ENCODE measurements around the gene THAP6. TPM values are rescaled to one million over a fixed set of nuclear protein-coding genes. Genes with fewer than 3 reads are reported as not detected.
A peak's percentile ranks its signal among the peaks of the same experiment; 100 is the strongest.
"Not testable (repeated sequence)": the region's sequence is repeated elsewhere in the genome, so short reads cannot be mapped to it uniquely, and the experiment has no call there.

THAP6 gene
- total and polyA plus RNA-seq, 2 experiments from 2014 or later: 13.2 to 17.3 TPM

DNA sequence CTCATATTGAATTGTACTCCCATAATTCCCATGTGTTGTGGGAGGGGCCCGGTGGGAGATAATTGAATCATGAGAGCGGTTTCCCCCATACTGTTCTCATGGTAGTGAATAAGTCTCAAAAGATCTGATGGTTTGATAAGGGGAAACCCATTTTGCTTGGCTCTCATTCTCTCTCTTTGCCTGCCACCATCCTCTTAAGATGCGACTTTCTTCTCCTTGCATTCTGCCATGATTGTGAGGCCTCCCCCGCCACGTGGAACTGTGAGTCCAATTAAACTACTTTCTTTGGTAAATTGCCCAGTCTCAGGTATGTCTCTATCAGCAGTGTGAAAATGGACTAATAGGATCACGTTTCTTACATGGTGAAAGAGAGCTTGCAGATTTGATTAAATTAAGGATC is 23.0 kb downstream of the THAP6 start:
- WGBS, 2 experiments (ENCODE audit: low coverage in 1 of 2, low lambda C conversion rate in 2 of 2, missing lambda C conversion rate in 2 of 2): 90 to 92% methylated on average over 6 of the region's 6 CpGs
- H3K79me2 ChIP-seq (ENCODE audit: insufficient read depth); in situ Hi-C loops (cut with MboI): not testable (repeated sequence)

DNA sequence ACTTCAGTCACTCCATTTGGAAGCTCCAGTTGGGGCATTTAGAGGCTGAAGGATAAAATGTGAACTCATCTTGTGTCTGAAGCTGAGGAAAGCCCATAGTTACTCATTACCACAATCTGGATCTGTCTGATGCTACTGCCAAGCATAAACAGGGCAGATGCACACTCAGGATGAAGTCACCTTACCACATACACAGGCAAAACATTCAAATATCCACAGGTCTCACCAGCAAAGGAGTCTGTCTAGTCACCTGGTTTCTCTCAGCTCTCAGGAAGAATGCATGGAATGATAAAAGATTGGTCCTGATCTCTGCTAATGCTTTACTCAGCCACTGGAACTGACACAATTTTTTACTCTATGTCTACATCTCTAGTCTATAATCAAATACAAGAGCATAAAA is 28.6 kb downstream of the THAP6 start:
- H3K27ac ChIP-seq: peak overlapping the region; percentile 51
- H3K27me3 ChIP-seq (replicated peaks; ENCODE audit: insufficient read depth): no peaks in the 10 kb centered on the region
- no peaks in the 10 kb centered on the region for H4K20me1 ChIP-seq (ENCODE audit: insufficient read depth)
- H3F3A ChIP-seq (ENCODE audit: insufficient read depth): peaks cover 27% of the 10 kb centered on the region
- H3K4me2 ChIP-seq (ENCODE audit: unreplicated experiment): no peak overlapping the region
- no peaks in the 10 kb centered on the region for H3K79me2 ChIP-seq (ENCODE audit: insufficient read depth)
- no peaks in the 10 kb centered on the region for H3K9me3 ChIP-seq (ENCODE audit: low read depth)
- TF ChIP-seq EZH2 (IDR thresholded peaks at IDR 0.05; ENCODE audit: insufficient read depth, poor library complexity, severe bottlenecking) (no peak), EZH2phosphoT487 (IDR thresholded peaks at IDR 0.05; ENCODE audit: insufficient read depth, low read depth) (no peak)
- H3K36me3 ChIP-seq (ENCODE audit: low read depth): no peaks in the 10 kb centered on the region
- in situ Hi-C loops (cut with MboI): no loop called here
- H2AFZ ChIP-seq: no peak overlapping the region
- H3K4me3 ChIP-seq: no peak overlapping the region
- H3K4me1 ChIP-seq (ENCODE audit: insufficient read depth): peaks cover 30% of the 10 kb centered on the region
- H3K9me2 ChIP-seq (ENCODE audit: insufficient read depth): no peaks in the 10 kb centered on the region
- peak; percentile 91 for DNase-seq
- no peak overlapping the region for H3K9ac ChIP-seq

More for the DNA sequence above, 23.0 kb downstream of the THAP6 start:
- H3K4me1 ChIP-seq (ENCODE audit: insufficient read depth); DNase-seq; H3K9me2 ChIP-seq (ENCODE audit: insufficient read depth); H2AFZ ChIP-seq; H3K36me3 ChIP-seq (ENCODE audit: low read depth); H3K27ac ChIP-seq; H3F3A ChIP-seq (ENCODE audit: insufficient read depth); H3K27me3 ChIP-seq (replicated peaks; ENCODE audit: insufficient read depth); H3K4me3 ChIP-seq; H3K9ac ChIP-seq; H4K20me1 ChIP-seq (ENCODE audit: insufficient read depth); H3K9me3 ChIP-seq (ENCODE audit: low read depth); H3K4me2 ChIP-seq (ENCODE audit: unreplicated experiment): not testable (repeated sequence)

DNA sequence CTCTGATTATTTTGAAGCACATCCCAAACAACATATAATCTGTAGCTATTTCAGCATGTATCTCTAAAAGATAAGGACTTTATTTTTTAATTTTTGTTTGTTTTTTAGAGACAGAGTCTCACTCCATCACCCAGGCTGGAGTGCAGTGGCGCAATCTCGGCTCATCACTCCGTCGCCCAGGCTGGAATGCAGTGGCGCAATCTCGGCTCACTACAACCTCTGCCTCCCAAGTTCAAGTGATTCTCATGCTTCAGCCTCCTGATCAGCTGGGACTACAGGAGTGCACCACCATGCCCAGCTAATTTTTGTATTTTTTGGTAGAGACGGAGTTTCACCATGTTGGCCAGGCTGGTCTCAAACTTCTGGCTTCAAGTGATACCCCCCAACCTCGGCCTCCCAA is 29.9 kb downstream of the THAP6 start:
- H3K4me3 ChIP-seq; H3K79me2 ChIP-seq (ENCODE audit: insufficient read depth); H3K27me3 ChIP-seq (replicated peaks; ENCODE audit: insufficient read depth); in situ Hi-C loops (cut with MboI); H3K9ac ChIP-seq; H3K36me3 ChIP-seq (ENCODE audit: low read depth); H3K9me3 ChIP-seq (ENCODE audit: low read depth); H2AFZ ChIP-seq; H3K27ac ChIP-seq; H4K20me1 ChIP-seq (ENCODE audit: insufficient read depth); H3K9me2 ChIP-seq (ENCODE audit: insufficient read depth); H3K4me2 ChIP-seq (ENCODE audit: unreplicated experiment); DNase-seq: not testable (repeated sequence)
- 88 to 89% methylated on average over 8 of the region's 8 CpGs for WGBS, 2 experiments (ENCODE audit: low coverage in 1 of 2, low lambda C conversion rate in 2 of 2, missing lambda C conversion rate in 2 of 2)
- H3F3A ChIP-seq (ENCODE audit: insufficient read depth): peaks cover 27% of the 10 kb centered on the region
- peaks cover 30% of the 10 kb centered on the region for H3K4me1 ChIP-seq (ENCODE audit: insufficient read depth)

DNA sequence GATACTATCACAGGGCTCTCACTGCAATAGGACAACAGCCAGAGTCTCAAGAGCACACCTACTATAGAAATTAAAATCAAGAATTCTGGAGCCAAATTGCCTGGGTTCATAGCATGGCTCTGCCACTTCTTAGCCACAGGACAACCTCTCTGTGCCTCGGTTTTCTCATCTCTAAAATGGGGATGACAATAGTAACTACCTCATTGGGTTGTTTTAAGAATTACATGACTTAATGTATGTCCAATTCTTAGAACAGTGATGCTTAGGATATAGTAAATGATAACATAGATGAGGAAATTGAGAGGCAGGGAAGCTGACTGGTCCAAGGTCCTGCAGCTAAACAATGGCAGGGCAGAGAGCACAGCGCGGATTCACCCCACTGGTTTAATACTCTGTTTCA is 30.6 kb downstream of the THAP6 start:
- Histone ChIP-seq H3K9ac (no peak overlapping the region), H3F3A (ENCODE audit: insufficient read depth) (peaks cover 27% of the 10 kb centered on the region), H3K9me2 (ENCODE audit: insufficient read depth) (no peaks in the 10 kb centered on the region), H2AFZ (no peak overlapping the region), H3K27me3 (replicated peaks; ENCODE audit: insufficient read depth) (no peaks in the 10 kb centered on the region), H3K27ac (no peak overlapping the region), H4K20me1 (ENCODE audit: insufficient read depth) (no peaks in the 10 kb centered on the region), H3K9me3 (ENCODE audit: low read depth) (no peaks in the 10 kb centered on the region), H3K4me1 (ENCODE audit: insufficient read depth) (peaks cover 30% of the 10 kb centered on the region), H3K36me3 (ENCODE audit: low read depth) (no peaks in the 10 kb centered on the region), H3K4me2 (ENCODE audit: unreplicated experiment) (no peak overlapping the region), H3K79me2 (ENCODE audit: insufficient read depth) (no peaks in the 10 kb centered on the region), H3K4me3 (no peak overlapping the region)
- no peak for DNase-seq
- no peak for TF ChIP-seq EZH2 (IDR thresholded peaks at IDR 0.05; ENCODE audit: insufficient read depth, poor library complexity, severe bottlenecking)
- no peak for TF ChIP-seq EZH2phosphoT487 (IDR thresholded peaks at IDR 0.05; ENCODE audit: insufficient read depth, low read depth)
- WGBS, 2 experiments (ENCODE audit: low coverage in 1 of 2, low lambda C conversion rate in 2 of 2, missing lambda C conversion rate in 2 of 2): 89 to 99% methylated on average over 3 of the region's 3 CpGs
- in situ Hi-C loops (cut with MboI): no loop called here

DNA sequence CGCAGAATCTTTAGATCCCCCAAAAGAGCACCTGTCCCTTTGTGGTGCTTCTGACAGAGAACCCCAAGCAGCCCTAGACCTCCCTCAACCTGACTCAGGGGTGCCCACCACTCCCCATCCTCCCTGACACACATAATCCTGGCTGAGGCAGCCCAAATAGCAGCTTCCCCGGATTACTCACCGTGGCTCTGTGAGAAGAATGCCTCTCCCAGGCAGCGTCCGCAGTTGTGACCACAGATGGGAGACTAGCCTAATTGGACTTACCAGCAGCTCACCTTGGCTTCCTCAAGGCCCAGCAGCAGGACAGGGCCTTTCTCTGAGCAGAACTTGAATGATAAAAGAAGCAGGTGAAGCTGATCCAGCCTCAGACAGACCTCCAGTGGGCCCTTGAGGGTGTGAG is 31.3 kb downstream of the THAP6 start:
- in situ Hi-C loops (cut with MboI): no loop called here
- DNase-seq: peak; percentile 74
- Histone ChIP-seq H3K4me3 (no peak overlapping the region), H3K4me2 (ENCODE audit: unreplicated experiment) (no peak overlapping the region), H2AFZ (no peak overlapping the region), H3K4me1 (ENCODE audit: insufficient read depth) (peaks cover 30% of the 10 kb centered on the region), H4K20me1 (ENCODE audit: insufficient read depth) (no peaks in the 10 kb centered on the region), H3K27me3 (replicated peaks; ENCODE audit: insufficient read depth) (no peaks in the 10 kb centered on the region), H3K9me3 (ENCODE audit: low read depth) (no peaks in the 10 kb centered on the region), H3F3A (ENCODE audit: insufficient read depth) (peaks cover 27% of the 10 kb centered on the region), H3K27ac (no peak overlapping the region), H3K79me2 (ENCODE audit: insufficient read depth) (no peaks in the 10 kb centered on the region), H3K9ac (no peak overlapping the region), H3K36me3 (ENCODE audit: low read depth) (no peaks in the 10 kb centered on the region), H3K9me2 (ENCODE audit: insufficient read depth) (no peaks in the 10 kb centered on the region)
- TF ChIP-seq EZH2phosphoT487 (IDR thresholded peaks at IDR 0.05; ENCODE audit: insufficient read depth, low read depth): no peak
- TF ChIP-seq EZH2 (IDR thresholded peaks at IDR 0.05; ENCODE audit: insufficient read depth, poor library complexity, severe bottlenecking): no peak
- WGBS, 2 experiments (ENCODE audit: low coverage in 1 of 2, low lambda C conversion rate in 2 of 2, missing lambda C conversion rate in 2 of 2): 52 to 59% methylated on average over 5 of the region's 5 CpGs

Measured in GM23248 (cell line).